Breast epithelium (tissue), 4 donors: Measurements from ENCODE around the gene HOPX. TPM values are rescaled to one million over a fixed set of nuclear protein-coding genes. Genes with fewer than 3 reads are reported as not detected.

Experiments used
- DNase-seq, 2 donors: peaks; one replicate each; pipeline ENCODE4 v3.0.0-alpha.2; 2019; ENCODE audit warnings: low spot score in 2 of 2
- H3K27ac ChIP-seq, 2 donors: fragments of 200-600 bp; sonication (generic) in 1 of 2; one replicate each; pipeline ENCODE4 v1.5.1; 2016 to 2019; ENCODE audit warnings: mild to moderate bottlenecking in 1 of 2
- H3K27me3 ChIP-seq, 2 donors: fragments of 200-600 bp; sonication (generic) in 1 of 2; one replicate each; pipeline versions ENCODE4 v1.5.1 to v1.6.0; 2017 to 2019; ENCODE audit warnings: control low read depth in 1 of 2, mild to moderate bottlenecking in 1 of 2
- H3K36me3 ChIP-seq: fragments of 200-600 bp; one replicate; pipeline ENCODE4 v1.5.1; 2019
- H3K4me1 ChIP-seq, 2 donors: fragments of 200-600 bp; sonication (generic); one replicate each; pipeline ENCODE4 v1.5.1; 2016 to 2019; ENCODE audit warnings: control low read depth in 1 of 2
- H3K4me3 ChIP-seq, 3 donors: fragments of 200-600 bp; sonication (generic); 1 replicate in 2 of 3; 2 replicates in 1 of 3; pipeline ENCODE4 v1.5.1; 2016 to 2019; ENCODE audit warnings: mild to moderate bottlenecking in 3 of 3, moderate library complexity in 2 of 3
- H3K9me3 ChIP-seq, 2 donors: fragments of 200-600 bp; sonication (generic) in 1 of 2; one replicate each; pipeline ENCODE4 v1.5.1; 2016 to 2019; ENCODE audit warnings: control low read depth in 1 of 2
- CTCF ChIP-seq, 3 donors: fragments of 450-650 bp; IDR thresholded peaks; one replicate each; pipeline ENCODE4 v1.5.1; 2016 to 2017; ENCODE audit warnings: antibody characterized with exemption in 3 of 3, mild to moderate bottlenecking in 3 of 3, moderate library complexity in 3 of 3
- POLR2A ChIP-seq: fragments of 450-650 bp; IDR thresholded peaks from one replicate; pipeline ENCODE4 v1.6.1; 2016; ENCODE audit warnings: antibody characterized with exemption, mild to moderate bottlenecking, moderate library complexity
- POLR2AphosphoS5 ChIP-seq, 3 donors: sonication (generic); formaldehyde crosslinking; IDR thresholded peaks; one replicate each; pipeline ENCODE4 v1.6.1; 2017; ENCODE audit warnings: antibody characterized with exemption in 3 of 3
- intact Hi-C: fragments of 100-400 bp; cut with DNase I; formaldehyde crosslinking; loops from one replicate; pipeline ENCODE4 v1.15.1; 2023; ENCODE audit warnings: low total_unique reads
- total RNA-seq, 3 donors: library from RNA; depleted of rRNA; stranded (reverse); fragments of >200 nt; gene quantifications; one replicate each; pipeline ENCODE4 v1.1.0, GENCODE V29; 2016

The HOPX gene
- total RNA-seq, 3 donors from 2014 or later = 3.8 to 9.8 (median 4.8) TPM

- DNase-seq = no peak
- H3K27me3 ChIP-seq = peaks cover 0 to 28% of the 10 kb centered on the region in 2 donors
- H3K36me3 ChIP-seq = no peaks in the 10 kb centered on the region
These were observed 24.8 kb downstream of the HOPX start for GRCh38 chr4:56656346-56656643.

GRCh38 chr4:56655627-56656345 lies 25.3 kb downstream of the HOPX start:
- Histone ChIP-seq H3K4me3 (peak overlapping the region; percentile 42 to 72 (median 61)), H3K27ac (peak overlapping the region; percentile 48 to 80), H3K27me3 (peaks cover 0 to 28% of the 10 kb centered on the region in 2 donors), H3K4me1 (peaks cover 0 to 5% of the 10 kb centered on the region in 2 donors), H3K36me3 (no peaks in the 10 kb centered on the region), H3K9me3 (no peaks in the 10 kb centered on the region)
- no peak for DNase-seq
- TF ChIP-seq POLR2A (no peak), POLR2AphosphoS5 (IDR thresholded peaks at IDR 0.05) (no peak), CTCF (IDR thresholded peaks at IDR 0.05) (no peak)
- intact Hi-C loops = no loop called here

More at GRCh38 chr4:56656346-56656643, 24.8 kb downstream of the HOPX start:
- no peak for TF ChIP-seq POLR2AphosphoS5 (IDR thresholded peaks at IDR 0.05)
- TF ChIP-seq POLR2A = no peak
- no peak for TF ChIP-seq CTCF (IDR thresholded peaks at IDR 0.05)
- H3K4me1 ChIP-seq = peaks cover 0 to 5% of the 10 kb centered on the region in 2 donors
- H3K9me3 ChIP-seq = no peaks in the 10 kb centered on the region
- H3K27ac ChIP-seq = peak overlapping the region in 1 of 2 donors; percentile 80
- peak overlapping the region; percentile 42 to 72 (median 61) for H3K4me3 ChIP-seq
- intact Hi-C loops = no loop called here

GRCh38 chr4:56655209-56655626 lies 25.9 kb downstream of the HOPX start:
- no peak for DNase-seq
- H3K4me1 ChIP-seq = peaks cover 0 to 5% of the 10 kb centered on the region in 2 donors
- H3K27me3 ChIP-seq = peaks cover 0 to 28% of the 10 kb centered on the region in 2 donors

GRCh38 chr4:56654238-56654632 lies 26.9 kb downstream of the HOPX start:
- H3K36me3 ChIP-seq = no peaks in the 10 kb centered on the region
- peak overlapping the region in 1 of 3 donors; percentile 72 for H3K4me3 ChIP-seq
- DNase-seq = no peak
- no peak for TF ChIP-seq POLR2A
- TF ChIP-seq POLR2AphosphoS5 (IDR thresholded peaks at IDR 0.05) = no peak
- TF ChIP-seq CTCF (IDR thresholded peaks at IDR 0.05) = no peak
- peak overlapping the region in 1 of 2 donors; percentile 19 for H3K27ac ChIP-seq
- H3K9me3 ChIP-seq = no peaks in the 10 kb centered on the region
- intact Hi-C loops = no loop called here
- H3K27me3 ChIP-seq = peaks cover 0 to 28% of the 10 kb centered on the region in 2 donors
- peaks cover 0 to 5% of the 10 kb centered on the region in 2 donors for H3K4me1 ChIP-seq

More at GRCh38 chr4:56655209-56655626, 25.9 kb downstream of the HOPX start:
- peak overlapping the region; percentile 48 to 80 for H3K27ac ChIP-seq
- H3K4me3 ChIP-seq = peak overlapping the region; percentile 42 to 72 (median 61)
- H3K36me3 ChIP-seq = no peaks in the 10 kb centered on the region
- no peaks in the 10 kb centered on the region for H3K9me3 ChIP-seq
- intact Hi-C loops = no loop called here
- TF ChIP-seq CTCF (IDR thresholded peaks at IDR 0.05) (no peak), POLR2AphosphoS5 (IDR thresholded peaks at IDR 0.05) (no peak), POLR2A (no peak)

GRCh38 chr4:56653461-56654237 lies 27.4 kb downstream of the HOPX start:
- Histone ChIP-seq H3K4me1 (peaks cover 0 to 5% of the 10 kb centered on the region in 2 donors), H3K9me3 (no peaks in the 10 kb centered on the region), H3K36me3 (no peaks in the 10 kb centered on the region), H3K4me3 (no peak overlapping the region), H3K27me3 (peaks cover 0 to 28% of the 10 kb centered on the region in 2 donors), H3K27ac (peak overlapping the region in 1 of 2 donors; percentile 19)
- TF ChIP-seq POLR2A (no peak), CTCF (IDR thresholded peaks at IDR 0.05) (no peak), POLR2AphosphoS5 (IDR thresholded peaks at IDR 0.05) (no peak)
- no peak for DNase-seq
- intact Hi-C loops = no loop called here
